Activated T-cell treated with anti-CD3 and anti-CD28 coated beads for 4 hours (primary cell): Measurements from ENCODE around the gene DHPS.
"Not testable (repeated sequence)": the region's sequence is repeated elsewhere in the genome, so short reads cannot be mapped to it uniquely, and the experiment has no call there.

Source experiments
- DNase-seq: peaks from one replicate; pipeline ENCODE4 v3.0.0-alpha.2; 2020

Gene DHPS

DNA sequence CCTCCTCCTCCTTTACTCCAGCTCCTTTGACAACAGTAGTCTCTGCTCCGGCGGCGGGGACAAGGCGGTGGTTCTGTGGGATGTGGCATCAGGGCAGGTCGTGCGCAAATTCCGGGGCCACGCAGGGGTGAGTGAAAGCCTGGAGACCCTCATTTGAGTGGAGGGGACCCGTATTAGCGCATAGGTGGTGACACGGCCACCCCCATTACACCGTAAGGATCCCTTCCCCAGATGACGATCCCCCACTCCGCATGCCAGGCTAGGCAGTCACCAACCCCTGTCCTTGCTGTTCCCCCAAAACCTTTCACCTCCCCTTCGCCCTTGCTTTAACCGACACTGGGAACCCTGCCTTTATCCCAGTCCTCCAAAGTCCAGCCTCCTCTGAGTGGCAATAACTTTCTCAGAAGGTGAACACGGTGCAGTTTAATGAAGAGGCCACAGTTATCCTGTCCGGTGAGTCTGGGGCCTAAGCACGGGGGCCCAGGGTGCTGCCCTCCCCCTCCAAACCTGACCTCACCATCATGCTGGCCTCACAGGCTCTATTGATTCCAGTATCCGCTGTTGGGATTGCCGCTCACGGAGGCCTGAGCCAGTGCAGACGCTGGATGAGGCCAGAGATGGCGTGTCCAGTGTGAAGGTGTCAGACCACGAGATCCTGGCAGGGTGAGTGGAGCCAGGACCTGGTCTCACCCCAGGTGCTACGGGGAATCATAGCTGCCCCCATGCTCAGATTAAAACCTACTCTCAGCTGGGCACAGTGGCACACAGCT, 11.3 kb downstream of the DHPS start:
- no peak for DNase-seq

DNA sequence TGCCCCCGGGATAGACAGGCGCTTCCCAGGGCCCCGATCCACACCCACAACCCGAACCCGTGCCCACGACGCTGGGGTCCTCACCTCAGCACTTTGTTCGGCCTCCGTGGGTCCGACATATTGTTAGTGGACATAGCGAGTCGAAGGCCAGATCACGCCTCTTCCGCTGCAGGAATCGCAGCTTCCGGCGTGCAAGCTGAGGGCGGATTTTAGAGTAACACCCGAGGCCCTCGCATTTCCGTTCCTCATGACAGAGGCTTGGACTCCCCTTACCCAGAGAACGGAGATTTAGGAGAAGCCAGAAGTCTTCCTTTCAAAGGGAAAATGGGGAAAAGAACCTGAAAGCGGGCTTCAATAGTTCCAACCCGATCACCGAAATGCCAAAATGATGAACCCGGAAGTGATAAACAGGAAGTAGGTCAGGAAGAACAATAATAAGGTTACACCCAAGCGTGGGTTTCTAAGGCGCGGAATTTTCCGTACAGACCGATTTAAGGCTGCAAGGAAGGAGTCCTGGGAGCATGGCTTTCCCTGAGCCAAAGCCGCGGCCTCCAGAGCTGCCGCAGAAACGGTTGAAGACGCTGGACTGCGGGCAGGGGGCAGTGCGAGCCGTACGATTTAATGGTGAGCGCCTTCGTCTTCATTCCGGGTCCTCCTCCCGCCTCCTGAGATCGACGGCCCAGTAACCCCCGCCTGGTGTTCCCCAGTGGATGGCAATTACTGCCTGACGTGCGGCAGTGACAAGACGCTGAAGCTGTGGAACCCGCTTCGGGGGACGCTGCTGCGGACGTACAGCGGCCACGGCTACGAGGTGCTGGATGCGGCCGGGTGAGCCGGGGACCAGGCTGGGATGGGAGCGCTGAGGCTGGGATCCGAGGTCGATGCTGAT, 12.2 kb downstream of the DHPS start:
- DNase-seq: peak; percentile 69

DNA sequence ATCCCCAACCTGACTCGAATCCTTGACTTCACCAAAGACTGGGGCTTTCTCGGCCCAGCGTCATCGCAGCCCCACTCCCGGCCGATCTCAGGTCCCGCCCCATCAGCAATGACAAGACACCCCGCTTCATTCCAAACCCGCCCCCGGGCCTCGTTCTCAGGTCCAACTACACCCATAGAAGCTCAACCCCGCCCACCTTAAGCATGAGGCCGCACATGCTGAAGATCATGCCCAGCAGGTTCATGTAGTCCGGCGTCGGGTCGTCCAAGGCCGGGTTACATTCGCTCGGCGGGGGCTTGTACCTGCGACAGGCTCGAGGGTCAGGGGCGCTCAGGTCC, 12.8 kb downstream of the DHPS start:
- peak; percentile 54 for DNase-seq

DNA sequence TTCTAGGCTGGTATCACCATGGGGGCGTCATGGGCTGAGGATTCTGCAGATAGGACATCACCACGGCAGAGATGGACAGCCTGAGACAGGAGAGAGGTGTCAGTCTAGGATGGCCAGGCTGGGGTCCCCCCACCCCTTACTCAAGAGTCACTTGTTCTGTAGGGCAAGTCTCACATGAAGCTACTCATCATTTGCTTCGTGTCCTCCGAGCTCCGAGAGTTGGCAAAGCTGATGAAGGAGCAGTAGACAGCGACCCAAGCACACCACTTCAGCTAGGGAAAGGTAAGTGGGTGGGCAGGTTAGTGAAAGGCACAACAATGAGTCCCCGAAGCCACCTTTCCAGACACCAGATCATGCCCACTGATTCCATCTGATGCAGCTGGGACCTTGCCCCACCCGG, 13.3 kb downstream of the DHPS start:
- no peak for DNase-seq

DNA sequence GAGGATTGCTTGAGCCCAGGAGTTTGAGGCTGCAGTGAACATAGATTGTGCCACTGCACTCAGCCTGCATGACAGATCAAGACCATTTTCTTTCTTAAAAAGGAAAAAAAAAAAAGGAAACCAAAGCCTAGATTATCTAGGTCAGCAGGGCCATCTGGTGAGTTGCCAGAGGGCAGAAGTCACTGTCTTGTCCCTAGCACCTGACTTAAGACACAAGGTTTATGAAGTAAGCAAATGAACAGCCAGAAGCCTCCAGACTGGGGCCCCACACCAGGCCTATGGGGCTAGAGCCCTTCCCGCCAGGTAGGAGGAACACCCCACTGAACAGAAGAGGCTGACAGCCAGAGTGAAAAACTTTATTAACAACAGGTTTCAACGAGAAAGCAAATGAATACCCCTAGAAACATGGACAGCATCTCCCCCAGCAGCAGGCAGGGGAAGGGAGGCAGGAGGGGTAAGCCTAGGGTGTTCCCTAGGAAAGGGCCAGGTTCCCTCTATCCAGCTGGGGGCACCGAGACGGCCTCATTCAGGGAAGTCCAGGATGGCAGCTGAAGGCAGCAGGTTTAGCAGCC, 13.9 kb downstream of the DHPS start:
- DNase-seq: no peak

DNA sequence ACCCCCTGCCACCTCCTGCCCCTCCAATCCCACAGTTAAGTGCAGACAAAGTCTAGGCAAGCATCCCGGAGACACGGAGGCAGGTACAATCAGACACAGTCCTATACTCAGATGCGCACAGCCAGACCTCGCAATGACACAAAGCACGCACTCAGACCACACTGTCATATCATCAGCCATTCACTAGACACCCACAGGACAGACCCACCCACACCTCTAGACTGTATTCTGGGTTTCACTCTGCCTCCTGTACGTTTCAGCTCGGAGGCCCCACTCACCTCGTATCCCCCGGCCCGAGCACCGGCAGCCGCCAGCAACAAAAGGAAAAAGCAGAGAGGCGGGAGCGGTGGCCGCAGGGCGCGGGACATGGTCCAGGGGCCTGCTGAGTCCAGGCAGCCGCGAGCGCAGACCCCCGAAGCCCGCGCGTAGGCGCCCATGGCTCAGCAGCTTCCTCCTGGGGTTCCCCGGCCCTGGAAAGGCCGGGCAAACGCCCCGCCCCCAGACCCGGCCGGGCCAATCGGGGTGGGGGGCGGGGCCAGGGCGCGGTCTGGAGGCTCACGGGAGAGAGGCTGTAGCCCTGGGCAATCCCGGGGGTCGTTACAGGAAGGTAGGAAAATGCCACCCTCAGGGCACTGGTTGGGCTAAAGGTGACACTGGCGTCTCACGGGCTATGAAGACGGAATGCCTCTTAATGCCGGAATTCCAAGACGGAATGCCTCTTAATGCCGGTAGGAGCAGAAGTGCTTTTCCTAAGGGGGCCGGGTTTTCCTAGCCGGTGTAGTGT, 15.2 kb downstream of the DHPS start, which contains the start of the genes MAN2B1 and WDR83:
TSS of gene MAN2B1 (minus strand) at position 478 of the 784 bp plus-strand sequence. CDS start at position 437, 41 bp downstream.
TSS of gene WDR83 (plus strand) at position 543 of the 784 bp plus-strand sequence. CDS start 2,984 bp downstream, outside the sequence.
- DNase-seq: peak; percentile 75

DNA sequence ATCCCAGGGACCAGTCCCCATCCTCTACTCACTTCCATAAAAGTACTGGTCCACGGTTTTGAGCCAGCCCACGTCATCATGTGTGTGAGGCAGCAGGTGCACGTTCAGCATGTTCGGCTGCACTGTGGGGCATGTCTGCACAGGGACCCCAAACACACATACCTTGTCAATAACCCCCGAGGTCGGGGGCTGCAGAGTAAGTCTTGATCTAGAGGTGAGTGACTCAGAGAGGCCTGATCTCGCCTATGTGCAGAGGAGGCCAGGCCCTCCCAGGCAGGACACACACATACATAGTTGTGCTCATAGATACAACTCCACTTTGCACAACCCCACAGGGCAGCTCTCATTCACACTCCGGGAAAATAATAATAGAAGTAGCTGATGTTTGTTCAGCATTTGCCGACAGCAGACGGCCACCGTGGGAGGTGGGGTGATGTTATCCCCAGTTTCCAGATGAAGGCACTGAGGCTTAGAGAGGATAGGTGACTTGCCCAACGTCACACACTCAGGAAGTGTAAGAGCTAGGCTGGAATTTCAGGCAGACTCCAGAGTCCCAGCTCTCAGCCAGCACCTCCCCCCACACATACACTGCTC, 15.9 kb downstream of the DHPS start:
- no peak for DNase-seq

DNA sequence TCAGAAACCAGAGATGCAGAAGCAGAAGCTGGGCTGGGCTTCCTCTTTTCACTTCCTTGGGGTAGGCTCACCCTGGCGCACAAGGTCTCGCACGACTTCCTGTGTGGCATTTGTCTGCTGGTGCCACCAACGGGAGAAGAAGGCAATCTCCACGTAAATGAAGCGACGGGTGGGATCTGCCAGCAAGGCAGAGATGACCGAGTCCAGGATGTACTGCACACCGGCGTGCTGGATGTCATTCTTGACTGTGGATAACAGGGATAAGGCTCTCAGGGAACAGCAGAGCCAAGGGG, 16.5 kb downstream of the DHPS start:
- no peak for DNase-seq

DNA sequence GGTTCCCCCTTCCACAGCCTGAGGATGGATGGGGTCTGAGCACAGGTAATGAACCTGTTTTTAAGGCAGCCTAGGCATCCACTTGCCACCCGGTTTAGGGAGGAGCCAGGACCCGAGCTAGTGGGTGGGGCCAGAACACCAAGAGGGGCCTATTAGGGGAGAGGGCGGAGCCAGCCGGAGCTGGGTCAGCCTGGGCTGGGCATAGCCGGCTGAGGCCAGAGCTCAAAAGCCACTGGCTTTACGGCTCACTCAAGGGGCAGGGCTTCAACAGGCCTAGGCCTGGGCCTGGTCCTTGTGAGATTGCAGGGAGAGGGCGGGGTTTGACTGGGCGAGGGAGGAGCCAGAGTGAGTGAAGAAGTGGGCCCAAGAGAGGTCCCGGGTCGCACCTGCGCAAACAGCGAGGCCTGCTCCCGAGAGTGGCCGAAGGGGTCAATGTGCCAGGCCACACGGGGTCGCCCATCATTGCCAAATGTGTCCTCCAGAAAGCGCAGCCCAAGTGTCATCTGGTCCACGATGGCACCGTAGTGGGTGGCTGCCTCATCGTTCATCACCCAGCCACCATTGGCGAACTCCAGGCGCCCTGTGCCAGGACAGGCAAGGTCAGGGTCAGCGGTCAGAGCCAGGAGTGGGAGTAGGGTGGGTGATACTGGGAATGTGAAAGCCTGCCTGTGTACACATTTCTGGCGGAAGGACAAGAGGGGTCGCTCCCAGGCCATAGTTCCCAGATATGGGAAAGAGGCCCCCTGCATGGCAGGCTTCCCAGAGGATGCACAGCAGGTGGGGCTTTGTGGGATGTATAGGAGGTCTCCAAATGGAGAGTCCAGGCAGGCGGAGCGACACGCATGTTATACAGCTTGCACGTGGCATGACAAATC, 17.0 kb downstream of the DHPS start:
- DNase-seq: no peak

DNA sequence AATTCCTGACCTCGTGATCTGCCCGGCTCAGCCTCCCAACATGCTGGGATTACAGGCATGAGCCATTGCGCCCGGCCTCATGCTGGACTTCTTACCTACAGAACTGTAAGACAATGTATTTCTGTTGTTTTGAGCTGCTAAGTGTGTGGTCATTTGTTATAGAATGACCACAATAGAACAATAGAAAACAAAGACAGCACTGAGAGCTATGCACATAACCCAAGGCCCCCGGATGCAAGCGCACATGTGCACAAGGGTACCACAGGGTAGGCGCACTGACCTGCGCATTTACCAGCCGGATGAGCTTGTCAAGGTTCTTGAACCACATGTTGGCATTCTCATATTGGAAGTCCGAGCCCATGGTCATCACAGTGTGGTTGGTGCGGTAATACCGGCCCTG, 20.7 kb downstream of the DHPS start:
- DNase-seq: no peak

DNA sequence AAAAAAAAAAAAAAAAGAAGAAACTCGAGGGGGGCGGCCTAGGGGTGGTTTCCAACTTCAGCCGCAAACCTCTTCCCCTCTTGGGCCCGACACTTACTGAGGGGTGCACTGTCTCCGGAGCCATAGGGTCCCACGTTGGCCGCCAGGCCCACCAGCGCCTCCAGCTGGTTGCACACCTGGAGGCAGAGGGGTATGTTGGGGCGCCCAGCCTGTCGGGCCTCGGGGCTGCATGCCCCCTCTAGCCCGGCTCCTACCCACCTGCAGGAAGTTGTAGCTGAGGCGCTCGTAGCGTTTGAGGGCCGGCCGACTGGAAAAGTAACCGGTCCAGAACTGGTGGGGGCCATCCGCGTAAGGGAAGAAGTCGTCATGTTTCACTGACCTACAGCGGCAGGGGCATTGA, 23.7 kb downstream of the DHPS start:
- DNase-seq: no peak

DNA sequence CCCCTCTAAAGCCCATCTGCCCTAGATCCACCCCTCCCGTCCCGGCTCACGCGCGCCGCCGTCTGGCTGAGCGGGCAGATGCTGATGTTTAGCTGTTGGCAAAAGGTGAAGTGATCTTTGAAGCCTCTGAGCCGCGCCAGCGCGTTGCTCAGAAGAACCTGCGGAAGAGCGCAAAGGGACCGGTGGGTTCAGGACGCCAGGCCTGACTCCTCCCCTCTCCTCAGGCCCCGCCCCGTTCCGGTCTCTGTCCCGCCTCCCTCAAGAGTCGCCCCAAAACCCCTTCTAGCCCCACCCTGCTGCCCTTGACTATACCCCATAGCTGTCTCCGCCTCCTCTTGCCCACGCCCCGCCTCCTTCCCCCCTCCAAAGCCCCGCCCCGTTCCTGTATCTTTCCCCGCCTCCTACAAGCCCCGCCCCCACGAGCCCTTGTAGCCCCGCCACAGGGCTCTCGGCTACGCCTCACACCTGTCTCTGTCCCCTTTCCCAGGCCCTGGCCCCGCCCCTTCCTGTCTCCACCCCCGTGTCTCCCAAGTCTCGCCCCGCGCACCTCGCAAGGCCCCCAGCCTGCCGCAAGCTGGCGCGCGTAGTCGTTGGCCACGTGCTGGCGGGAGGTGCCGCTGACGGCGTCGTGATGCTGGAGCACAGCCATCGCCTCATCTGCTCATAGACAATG, 24.6 kb downstream of the DHPS start:
- DNase-seq: no peak

DNA sequence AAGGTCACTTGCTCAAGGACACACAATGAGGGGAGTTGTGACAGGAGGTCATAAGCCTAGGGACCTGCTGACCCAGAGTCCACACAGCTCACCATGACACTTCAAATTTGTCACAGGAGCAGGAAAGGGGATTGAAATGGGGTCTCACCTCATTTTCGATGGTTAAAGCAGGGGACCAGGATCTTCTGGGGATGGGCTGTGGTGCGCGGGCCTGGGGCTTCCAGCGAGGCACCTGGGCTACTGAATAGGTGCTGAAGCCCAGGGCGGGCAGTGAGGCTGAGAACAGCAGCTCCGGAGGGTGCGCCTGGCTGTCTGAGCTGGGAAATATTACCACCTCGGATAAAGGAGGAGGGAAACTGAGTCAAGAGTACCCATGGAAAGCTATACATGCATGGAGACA, 26.1 kb downstream of the DHPS start:
- no peak for DNase-seq

DNA sequence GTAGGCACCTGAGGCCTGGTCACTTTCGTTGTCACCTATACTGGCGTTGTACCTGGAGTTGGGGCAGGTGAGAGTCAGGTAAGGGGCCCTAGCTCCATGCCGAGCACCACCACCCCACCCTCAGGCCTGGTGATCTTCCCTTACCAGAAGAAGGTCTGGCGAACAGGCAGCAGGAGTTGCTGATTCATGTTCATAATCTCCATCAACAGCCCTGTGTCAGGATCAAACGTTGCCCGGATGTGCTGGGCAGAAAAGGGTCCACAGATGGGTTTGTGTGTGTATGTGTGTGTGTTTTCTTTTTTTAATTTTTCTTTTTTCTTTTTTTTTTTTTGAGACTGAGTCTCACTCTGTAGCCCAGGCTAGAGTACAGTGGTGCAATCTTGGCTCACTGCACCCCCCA, 29.5 kb downstream of the DHPS start:
- no peak for DNase-seq

DNA sequence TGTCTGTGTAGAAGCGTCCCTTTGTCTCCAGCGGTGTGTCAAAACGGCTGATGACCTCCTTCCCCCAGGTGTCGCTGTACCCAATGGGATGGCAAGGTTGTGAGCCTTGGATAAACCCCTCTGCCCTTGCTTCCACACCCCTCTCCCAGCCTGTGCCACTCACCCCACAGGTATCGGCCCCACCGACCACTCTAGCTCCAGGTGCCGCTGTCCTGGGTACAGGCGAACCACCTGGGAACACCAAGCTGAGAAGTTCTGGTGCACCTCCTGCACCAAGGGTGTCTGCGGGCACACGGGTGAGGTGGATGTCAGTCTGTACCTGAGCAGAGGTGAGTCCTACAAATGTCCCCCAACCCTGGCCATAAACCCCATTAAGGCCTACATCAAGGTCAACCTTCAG, 31.7 kb downstream of the DHPS start:
- DNase-seq: no peak

DNA sequence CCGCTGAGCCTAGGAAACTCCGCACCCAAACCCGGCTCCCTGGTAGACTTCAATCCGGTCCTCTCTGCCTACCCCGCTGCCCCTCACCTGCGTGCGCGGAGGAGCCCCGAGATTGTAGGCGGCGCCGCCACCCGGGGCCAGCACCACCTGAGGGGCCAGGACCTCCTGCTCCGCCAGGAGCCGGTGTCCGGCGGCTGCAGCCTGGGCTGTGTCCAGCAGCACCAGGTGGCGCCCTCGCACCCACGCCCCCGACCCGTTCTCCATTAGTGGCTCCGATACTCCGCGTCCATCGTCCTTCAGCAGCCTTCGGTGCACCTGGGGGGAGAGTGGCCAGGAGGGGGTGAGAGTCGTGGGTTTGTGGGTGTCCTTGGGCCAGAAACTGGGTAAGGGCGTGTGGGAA, 33.6 kb downstream of the DHPS start:
- no peak for DNase-seq

DNA sequence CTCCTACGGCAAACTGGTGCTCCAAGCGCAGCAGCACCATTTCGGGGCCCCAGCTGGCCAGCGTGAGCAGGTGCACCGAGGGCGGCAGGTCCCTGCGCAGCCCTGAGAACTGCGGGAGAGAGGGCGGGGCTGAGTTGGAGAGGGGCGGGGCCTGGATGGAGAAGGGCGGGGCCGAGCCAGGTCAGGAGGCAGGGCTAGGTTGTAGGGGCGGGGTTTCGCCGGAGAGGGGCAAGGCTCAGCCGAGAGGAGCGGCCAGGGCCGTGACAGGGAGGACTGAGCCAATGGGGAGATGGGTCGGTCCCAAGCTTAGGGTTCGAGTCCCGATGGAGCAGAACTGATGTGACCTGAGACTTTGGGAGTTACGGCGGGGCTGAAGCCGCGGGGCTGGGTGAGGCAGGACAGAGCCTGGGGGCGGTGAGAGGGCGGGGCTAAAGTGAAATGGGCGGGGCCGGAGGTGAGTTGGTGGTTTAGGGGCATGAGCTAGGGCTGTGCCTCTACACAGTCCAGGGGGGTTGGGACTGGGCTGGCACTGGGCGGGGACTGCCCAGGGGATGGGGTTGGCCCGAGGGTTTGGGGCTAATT, 34.1 kb downstream of the DHPS start:
- DNase-seq: no peak

DNA sequence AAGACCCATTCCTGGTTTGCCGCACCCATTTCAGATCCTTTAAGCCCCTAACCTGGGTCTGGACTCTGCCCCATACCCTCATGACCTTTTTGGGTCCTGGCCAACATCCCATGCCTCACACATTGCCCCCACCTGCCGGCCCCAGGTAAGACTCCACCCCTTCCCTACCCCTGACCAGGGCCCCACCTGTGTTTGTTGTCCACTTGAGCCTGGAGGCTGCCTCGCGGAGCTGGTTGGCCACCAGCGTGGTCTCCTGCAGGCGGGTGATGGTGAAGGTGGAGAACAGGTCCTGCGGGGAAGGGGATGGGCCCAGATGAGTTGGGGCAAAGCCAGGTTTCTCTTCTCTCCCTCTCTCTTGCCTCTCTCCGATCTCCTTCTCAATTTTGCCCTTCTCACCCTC, 34.6 kb downstream of the DHPS start:
- no peak for DNase-seq

DNA sequence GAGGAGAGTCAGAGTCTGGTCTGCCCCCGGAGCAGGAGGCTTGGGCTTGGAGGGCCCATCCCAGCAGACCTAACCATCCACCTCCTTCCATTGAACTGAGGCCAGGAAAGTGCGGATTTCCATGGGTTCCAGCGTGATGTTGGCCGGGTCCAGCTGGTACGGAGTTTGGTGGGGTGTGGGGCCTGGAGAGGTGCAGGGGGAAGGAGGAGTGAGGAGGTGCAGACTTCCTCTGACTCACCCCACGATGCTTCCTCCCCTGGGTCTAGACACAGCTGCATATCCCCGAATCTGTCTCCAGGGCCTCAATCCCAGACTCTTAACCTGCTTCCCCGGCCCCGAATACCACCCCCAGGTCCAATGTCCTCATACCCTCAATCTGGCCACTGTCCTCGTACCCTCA, 35.1 kb downstream of the DHPS start:
- no peak for DNase-seq

DNA sequence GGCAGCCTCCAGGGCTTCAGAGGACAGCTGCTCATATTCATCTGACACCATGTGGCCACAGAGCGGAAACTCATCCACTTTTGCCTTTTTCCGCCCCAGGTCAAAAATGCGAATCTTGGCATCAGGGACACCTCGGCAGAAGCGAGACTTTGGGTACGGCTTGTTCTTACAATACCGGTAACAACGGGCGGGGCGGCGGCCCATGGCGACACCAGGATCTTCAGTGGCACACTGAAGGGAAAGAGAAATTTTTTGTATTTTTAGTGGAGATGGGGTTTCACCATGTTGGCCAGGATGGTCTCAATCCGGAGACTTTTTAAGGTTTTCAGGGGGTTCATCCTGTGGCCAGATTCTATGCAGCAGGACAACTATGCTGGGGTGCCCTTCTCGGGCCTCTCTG, 38.0 kb downstream of the DHPS start:
- not testable (repeated sequence) for DNase-seq

DNA sequence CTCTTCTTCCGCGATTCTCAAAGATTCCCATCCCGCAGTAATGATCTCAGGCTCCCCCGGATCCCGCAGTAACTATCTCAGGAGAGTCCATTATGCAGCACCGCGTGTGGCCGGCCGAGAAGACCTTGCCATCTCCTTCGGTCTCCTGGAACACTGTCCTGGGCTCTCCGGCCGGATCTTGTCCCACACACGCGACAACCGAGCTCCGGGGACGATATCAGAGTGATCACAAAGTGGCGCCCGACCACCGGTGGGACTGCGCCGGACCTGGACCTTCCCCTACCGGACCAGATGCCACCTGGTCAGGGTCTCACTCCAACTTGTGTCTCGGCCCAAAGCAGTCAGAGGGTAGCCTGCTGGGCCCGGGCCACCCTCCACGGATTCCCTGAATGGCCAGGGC, 39.2 kb downstream of the DHPS start:
- DNase-seq: no peak
